NCI-H2081 treated with DMSO at 0.1 percent for 48 hours (cell line): ENCODE measurements around the gene LRRC8E.

Experiments used
- DNase-seq: peaks from one replicate; lab custom pipeline; 2025; lab: John Stamatoyannopoulos, UW

Gene LRRC8E

DNA sequence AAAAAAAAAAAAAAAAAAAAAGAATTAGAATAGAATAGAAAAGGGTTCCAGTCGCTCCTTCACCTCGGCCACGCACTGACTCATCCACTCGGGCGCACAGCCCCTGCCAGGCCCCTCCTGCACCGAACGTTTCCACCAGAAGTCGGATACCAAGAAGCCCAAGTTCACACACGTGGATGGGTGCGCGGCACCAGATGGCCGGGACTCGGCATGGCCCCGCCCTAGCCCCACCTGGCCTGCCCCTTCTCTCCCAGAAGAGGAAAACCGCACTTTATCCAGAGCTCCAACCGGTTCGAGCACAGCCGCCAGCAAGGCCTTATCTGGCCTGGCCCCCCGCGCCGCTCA, 20.0 kb upstream of the LRRC8E start:
- DNase-seq: no peak

DNA sequence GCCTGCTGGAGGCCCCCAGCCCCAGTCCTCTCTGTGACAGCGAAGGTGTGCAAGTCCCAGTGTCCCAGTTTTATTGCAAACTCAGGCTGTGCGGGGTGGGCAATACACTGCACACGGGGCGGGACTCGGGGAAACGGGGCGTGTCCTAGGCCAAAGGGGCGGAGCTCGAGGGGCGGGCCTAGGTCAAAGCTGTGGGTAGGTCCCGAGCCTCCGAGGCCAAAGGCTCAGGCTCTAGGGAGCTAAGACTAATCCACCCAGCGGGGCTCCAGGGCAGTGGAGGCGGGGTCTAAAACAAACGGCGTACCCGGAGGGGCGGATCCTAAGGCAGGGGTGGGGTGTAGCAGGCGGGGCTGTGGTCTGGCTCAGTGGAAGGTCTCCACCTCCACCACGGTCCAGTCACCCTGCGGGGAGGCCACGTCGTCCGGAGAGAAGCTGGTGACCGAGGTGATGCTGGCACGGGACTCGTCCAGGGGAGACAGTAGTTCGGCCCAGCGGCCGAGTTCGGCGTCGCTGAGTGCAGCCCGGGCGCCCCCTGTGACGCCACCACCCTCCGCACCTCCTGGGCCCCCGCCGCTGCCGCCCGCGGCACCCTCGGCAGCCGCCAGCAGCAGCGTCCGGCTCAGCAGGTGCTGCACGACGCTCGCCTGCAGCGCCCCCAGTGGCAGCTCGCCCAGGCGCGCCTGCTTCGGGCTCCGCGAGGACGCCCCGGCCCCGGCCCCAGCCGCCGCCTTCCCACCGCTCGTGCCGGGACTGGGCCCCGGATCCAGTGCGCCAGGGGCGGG, 19.4 kb upstream of the LRRC8E start:
- DNase-seq: no peak

DNA sequence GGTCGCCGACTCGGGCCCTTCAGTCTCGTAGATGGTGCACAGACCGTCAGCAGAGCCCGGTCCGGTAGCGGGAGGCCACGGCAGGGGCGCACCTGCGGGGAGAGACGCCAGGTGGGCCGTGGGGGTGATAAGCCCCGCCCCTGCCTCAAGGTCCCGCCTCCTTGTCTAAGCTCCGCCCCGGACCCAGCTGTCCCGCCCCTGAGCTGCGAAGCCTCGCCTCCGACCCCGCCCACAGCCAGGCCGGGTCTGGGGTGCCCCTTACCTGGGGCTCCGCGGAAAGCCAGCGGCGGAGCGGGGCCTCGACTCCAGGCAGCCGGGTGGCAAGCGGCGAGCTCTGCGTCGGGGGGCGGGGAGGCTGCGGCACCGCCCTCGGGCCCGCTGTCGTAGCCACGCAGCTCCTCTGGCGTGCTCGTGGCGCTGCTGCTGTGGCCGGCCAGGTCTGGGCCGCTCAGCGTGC, 18.8 kb upstream of the LRRC8E start:
- no peak for DNase-seq

DNA sequence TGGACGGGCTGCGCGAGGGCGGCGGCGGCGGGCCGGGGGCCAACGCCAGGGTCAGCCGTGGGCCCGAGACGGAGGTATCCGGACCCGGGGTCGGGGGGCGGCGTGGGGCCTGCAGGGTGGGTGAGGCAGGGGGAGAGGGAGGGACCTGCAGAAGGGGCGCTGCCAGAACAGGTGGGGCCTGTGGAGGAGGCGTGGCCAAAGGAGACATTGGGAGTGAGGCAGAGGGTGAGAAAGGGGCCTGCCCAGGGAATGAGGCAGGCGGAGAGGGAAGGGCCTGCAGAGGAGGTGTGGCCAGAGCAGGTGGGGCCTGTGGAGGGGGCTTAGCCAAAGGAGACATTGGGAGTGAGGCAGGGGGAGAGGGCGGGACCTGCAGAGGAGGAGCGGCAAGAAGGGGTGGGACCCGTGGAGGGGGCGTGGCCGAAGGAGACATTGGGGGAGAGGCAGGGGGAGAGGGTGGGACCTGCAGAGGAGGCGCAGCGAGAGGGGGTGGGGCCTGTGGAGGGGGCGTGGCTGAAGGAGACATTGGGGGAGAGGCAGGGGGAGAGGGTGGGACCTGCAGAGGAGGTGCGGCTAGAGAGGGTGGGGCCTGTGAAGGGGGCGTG, 18.3 kb upstream of the LRRC8E start:
- DNase-seq: no peak

DNA sequence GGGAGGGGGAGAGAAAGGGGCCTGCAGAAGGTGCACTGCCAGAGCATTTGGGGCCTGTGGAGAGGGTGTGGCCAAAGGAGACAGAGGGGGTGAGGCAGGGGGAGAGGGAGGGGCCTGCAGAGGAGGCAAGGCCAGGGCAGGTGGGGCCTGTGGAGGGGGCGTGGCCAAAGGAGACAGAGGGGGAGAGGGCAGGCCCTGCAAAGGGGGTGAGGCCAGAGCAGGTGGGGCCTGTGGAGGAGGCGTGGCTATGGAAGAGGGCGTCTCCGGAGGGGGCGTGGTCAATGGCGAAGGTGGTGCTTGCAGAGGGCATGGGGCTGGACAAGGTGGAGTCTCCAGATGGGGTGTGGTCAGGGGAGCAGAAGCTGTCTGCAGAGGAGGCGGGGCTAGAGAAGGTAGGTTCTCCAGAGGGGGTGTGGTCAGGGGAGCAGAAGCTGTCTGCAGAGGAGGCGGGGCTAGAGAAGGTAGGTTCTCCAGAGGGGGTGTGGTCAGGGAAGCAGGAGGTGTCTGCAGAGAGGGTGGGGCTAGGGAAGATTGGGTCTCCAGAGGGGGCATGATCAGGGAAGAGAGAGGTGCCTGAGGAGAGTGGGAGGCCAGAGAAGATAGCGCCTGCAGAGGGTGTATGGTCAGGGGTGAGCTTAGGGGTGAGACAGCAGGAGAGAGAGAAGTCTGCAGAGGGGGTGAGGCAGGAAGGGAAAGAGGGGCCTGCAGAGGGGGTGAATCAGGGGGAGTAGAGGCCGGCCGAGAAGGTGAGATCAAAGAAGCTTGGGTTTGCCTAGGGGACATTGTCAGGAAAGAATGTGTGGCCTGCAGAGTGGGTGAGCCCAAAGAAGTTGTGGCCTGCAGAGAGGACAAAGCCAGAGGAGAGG, 17.5 kb upstream of the LRRC8E start:
- no peak for DNase-seq

DNA sequence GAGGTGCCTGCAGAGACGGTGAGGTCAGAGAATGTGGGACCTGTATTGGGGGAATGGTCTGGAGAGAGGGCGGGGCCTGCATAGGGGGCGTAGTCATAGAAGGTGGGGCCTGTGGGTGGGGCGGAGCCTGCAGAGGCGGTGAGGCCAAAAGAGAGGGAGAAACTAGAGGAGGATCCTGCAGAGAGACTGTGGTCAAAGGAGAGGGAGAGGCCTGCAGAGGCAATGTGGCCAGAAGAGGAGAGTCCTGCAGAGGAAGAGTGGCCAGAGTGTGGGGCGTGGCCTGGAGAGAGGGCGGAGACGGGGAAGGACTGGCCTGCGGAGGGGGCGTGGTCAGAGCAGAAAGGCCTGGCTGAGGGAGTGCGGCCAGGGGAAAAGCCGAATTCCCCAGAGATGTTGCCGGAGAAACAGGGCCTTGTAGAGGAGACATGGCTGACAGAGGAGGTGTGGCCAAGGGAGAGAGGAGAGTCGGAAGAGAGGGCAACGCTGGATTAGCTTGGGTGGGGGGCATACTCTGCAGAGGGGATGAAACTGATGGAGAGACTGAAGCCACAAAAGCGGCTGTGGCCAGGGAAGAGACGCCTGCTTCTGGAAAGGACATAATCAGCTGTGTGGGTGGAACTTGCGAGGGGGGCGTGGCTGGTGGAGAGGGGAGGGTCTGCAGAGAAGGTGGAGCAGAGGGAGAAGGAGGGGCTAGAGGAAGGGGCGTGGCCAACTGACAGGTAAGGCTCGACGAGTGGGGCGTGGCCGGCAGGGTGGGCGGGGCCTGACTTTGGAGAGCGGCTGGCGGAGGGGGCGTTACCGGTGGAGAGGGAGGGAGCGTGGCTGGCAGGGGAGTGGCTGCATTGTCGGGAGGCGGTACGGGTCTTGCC, 16.6 kb upstream of the LRRC8E start:
- DNase-seq: no peak

DNA sequence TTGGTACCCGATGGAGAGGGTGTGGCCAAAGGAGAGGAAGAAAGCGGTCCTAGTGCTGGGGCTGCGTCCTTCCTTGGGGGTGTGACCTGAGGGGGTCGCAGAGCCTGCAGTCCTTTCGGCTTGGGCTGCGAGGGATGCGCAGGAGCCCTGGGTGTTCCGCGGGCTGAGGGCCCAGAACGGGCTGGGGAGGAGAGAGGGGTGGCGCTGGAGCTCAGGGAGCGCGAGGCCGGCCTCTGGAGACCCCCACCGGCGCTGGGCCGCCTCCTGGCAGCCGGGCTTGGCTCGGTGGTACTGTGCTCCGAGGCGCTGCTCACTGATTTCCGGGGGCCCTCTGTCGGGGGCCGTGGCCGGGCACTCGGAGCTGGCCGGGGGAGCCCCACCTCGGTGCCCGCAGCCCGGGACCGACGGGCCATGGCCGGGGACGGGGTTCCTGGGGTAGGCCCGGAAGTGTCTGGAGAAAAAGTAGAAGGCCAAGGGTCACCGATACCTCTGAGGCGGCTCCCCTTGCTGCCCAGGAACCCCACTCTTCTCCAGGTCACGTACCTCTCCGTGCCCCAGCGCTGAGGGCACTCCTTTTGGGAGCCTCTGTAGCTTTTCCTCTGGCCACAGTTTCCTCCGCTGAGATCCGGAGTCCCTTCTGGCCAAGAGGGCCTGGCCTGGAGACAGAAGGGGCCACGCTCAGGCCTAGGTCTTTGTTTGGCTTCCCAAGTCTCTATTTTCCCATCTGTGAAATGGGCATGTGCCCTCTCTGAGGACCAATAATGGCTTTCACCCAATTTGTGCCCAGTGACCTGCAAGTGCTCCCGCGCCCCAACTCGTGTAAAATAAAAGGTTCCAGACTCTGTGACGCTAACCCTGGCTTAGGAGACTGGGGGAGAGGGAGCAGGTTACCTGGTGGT, 15.8 kb upstream of the LRRC8E start:
- no peak for DNase-seq

DNA sequence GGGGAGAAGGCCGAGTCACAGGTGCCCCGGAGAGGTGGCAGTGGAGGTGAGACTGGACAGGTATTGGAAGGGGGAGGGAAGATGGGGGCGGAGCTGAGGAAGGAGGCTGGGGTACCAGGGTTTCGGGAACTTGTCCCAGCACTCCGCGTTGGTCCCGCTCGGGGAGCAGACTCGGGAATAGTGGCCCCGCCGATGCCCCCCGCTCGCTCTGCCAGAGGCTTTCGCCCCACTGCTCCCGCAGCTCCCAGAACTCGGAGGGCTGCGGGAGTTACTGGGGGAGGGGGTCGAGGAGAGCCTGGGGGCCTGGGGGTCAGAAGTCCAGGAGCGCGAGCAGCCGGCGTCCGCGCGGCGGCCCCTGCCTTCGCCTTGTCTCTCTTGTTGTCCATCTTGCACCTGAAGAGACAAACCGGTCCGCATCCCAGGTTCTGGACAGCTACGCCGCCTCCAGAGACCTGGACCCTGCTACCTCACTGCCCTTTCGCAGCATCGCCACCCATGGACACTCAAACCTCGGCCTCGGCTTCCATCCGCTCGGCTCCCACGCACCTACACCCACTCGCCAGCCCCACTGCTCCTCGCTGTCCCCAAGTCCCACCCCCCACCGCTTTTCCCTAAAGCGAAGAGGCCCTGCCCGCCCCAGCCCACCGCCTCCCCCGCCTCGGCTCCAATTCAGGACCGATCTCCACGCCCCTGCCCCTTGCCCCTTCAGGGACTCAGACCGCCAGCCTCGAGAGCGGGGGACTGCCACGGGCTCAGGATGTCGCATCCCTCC, 14.8 kb upstream of the LRRC8E start:
- no peak for DNase-seq

DNA sequence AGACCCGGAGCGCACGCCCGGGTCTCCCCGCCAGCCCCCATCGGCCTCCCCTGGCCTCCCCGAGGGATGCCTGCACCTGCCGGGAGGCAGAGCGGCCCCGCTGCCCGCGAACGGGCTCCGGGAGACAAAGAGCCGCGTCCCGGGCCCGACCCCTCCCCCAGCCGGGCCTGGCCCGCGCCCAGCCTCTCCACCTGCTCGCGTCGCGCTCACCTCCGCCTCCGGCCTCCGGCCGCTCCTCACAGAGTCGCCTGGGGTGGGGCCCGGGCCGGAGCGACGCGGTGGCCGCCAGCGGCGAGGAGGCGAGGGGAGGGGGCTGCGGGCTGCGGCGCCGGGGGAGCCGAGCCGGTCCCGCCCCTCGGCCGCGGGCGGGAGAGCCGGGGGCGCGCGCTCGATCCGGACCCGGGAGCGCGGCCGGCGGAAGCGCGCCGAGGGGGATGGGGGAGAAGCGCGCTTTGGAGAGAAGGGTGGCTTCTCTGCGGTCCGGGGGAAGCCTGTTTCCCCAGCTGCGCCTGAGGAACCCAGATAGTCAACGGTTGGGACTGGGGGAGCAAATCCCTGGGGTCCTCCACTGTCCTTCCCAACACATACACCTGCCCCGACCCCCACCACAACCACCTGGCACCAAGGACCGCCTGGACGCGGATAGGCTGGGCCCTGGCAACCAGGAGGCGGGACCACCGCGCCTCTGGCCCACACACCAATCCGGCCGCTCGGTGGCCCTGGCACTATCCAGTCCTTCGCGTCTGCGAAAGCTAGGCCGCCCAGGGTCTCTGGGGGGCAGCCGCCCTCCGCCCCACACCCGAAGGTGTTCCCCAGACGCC, 14.0 kb upstream of the LRRC8E start, which contains the start of gene PRR36:
TSS of gene PRR36 (minus strand) at position 315 of the 821 bp plus-strand sequence. CDS start 701 bp downstream, outside the sequence.
- peak; percentile 42 for DNase-seq

DNA sequence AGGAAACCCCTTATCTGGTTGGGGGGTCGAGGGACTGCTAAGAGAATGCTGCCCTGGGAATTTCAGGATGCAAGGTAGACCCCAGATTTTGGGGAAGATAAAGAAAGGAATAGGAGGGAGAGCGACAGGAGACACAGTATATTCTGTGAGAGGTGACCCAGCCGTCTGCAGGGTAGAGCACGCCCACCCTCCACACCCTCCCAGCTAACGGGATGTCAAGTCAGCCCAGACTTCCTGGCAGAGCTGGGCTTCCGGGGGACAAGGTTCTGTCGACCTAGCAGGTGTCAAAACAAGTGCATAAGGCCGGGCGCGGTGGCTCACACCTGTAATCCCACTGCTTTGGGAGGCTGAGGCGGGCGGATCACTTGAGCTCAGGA, 13.4 kb upstream of the LRRC8E start:
- no peak for DNase-seq

DNA sequence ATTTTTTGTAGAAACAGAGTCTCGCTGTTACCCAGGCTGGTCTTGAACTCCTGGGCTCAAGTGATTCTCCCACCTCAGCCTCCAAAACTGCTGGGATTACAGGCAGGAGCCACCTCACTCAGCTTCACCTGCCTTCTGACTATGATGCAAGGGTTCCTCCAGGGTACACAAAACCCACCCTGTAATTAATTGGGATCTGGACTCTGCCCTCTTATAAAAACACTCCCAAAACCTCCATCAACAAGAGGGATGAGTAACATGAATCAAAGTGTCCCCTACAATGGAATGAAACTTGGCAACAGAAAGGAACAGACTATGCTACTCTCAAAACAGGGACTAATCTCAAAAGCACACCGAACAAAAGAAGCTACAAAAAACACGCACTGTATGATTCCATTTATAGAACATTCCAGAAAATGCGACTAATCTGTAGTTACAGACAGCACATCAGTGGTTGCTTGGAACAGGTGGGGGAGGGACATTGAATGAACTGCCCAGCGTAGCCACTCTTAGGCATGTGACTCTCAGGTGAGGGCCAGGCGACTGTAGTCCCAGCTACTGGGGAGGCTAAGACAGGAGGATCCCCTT, 11.0 kb upstream of the LRRC8E start:
- DNase-seq: no peak

DNA sequence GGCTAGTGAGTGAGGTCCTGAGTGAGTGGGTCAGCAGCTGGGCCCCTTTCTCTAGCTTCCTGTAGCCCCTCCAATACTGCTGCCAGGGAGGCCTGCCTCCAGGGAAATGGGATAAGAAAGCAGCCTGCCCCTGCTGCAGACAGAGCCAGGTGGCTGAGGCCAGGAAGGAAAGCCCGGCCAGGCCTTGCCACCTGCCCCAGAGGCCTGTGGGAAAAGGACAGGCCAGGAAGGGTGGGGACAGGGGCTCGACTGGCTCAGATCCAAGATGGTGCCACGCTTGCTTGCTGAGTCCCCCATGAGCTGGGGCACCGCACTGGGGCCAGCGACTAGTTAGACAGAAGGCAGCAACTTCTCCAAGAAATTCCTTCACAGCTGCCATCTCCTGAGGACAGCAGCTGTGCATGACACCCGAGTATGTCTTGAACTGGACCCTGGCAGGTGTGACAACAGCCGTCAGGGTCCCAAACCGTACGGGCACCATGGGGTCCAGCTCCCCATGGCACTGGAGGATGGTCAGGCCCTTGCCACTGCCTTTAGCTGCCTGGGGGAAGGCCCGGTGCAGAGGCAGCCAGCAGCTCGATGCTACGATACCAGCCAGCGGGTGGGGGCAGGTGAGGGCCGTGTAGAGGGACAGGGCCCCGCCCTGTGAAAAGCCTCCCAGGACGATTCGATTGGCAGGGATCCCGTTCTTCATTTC, 9.1 kb upstream of the LRRC8E start:
- no peak for DNase-seq

DNA sequence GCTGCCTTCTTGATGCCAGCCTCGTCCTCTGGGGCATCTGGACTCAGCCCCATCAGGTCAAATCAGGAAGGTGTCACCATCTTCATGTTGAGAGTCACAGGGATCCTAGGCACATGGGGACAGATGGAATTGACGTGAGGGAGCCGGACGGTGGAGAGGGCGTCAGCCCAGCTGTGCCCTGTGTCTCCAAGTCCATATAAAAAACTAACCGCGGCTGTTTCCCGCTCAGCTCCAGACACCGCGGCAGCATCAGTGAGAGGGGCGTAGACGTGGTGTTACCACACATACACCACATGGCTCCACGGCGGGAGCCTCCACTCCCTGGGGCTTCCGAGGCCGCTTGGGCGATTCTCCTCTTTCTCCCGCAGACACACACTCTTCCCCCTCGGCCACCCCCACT, 8.5 kb upstream of the LRRC8E start:
- no peak for DNase-seq

DNA sequence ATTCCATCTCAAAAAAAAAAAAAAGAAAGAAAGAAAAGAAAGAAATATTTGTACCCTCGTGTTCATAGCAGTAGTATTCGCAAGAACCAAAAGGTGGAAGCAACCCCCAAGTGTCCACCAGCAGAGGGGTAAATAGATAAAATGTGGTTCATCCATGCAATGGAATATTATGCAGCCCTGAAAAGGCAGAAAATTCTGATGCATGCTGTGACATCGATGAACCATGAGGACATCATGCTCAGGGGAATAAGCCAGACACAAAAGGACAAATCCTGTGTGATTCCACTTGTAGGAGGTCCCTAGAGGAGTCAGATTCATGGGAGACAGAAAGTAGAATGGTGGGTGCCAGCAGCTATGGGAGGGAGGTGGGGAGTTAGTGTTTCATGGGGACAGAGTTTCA, 6.4 kb upstream of the LRRC8E start:
- no peak for DNase-seq

DNA sequence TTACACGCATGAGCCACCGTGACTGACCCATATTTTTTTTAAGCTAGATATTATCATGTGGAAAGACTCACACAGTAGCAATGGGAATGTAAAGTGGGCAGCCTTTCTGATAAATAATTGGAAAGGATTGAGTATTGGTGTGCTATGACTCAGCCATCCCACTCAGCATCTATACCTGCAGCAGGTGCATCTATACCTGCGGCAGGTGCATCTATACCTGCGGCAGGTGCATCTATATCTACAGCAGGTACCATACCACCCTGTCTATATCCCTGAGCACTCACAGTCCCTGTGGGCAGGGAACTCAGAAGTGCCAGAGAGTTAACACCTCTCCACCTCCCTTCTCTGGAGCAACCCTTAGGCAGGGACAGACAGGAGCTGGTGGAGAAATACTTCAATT, 5.2 kb upstream of the LRRC8E start:
- no peak for DNase-seq

DNA sequence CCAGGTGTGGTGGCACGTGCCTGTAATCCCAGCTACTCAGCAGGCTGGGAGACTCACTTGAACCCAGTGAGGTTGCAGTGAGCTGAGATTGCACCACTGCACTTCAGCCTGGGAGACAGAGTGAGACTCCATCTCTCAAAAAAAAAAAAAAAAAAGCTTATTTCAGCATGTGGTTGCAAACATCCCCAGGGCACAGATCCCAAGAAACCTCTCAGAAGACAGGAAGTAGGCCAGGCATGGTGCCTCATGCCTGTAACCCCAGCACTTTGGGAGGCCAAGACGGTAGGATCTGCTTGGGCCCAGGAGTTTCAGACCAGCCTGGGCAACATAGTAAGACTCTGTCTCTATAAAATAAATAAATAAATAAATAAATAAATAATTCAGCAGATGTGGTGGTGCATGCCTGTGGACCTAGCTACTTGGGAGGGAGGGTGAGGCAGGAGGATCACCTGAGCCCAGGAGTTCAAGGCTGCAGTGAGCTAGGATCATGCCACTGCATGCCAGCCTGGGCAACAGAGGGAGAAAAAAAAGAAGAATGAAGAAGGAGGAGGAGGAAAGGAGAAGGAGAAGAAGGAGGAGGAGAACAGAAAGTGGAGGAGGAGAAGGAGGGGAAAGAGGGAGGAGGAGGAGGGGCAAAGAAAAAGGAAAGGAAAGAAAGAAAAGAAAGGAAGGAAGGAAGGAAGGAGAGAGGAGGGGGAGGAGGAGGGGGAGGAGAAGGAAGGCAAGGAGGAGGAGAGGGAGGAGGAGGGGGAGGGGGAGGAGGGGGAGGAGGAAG, 4.3 kb upstream of the LRRC8E start:
- no peak for DNase-seq

DNA sequence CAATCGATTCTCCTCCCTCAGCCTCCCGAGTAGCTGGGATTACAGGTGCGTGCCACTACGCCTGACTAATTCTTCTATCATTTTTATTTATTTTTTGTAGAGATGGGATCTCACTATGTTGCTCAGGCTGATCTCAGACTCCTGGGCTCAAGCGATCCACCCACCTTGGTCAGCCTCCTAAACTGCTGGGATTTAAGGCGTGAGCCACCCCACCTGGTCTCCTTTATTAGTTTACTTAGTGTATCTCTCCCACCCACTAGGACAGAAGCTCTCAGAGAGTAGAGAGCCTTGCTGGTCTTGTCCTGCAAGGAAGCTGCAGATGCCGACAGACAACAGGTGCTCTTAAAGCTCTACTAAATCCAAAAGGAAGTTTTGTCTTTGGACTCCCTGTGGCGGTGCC, 2.5 kb upstream of the LRRC8E start:
- no peak for DNase-seq
